Neuron (in vitro differentiated cells): ENCODE data around the gene MBNL1.

Experiments used
- H2AFZ ChIP-seq: one replicate; pipeline ENCODE4 v1.6.1; 2013; ENCODE audit warnings: low read depth, mild to moderate bottlenecking, inconsistent platforms, low read length, moderate library complexity
- H3K27me3 ChIP-seq: one replicate; pipeline ENCODE4 v1.6.1; 2013; ENCODE audit warnings: low read length; ENCODE audit not compliant: insufficient read depth
- H3K36me3 ChIP-seq: one replicate; pipeline ENCODE4 v1.6.1; 2013; ENCODE audit warnings: low read length; ENCODE audit not compliant: insufficient read depth
- H3K4me1 ChIP-seq: one replicate; pipeline ENCODE4 v1.6.1; 2013; ENCODE audit warnings: low read length; ENCODE audit not compliant: insufficient read depth
- H3K4me3 ChIP-seq: 2 replicates; pipeline ENCODE4 v1.5.1; 2013; ENCODE audit warnings: mild to moderate bottlenecking, low read length, moderate library complexity
- H3K9me3 ChIP-seq: one replicate; pipeline ENCODE4 v1.6.1; 2013; ENCODE audit warnings: low read length

MBNL1 gene, protein sequence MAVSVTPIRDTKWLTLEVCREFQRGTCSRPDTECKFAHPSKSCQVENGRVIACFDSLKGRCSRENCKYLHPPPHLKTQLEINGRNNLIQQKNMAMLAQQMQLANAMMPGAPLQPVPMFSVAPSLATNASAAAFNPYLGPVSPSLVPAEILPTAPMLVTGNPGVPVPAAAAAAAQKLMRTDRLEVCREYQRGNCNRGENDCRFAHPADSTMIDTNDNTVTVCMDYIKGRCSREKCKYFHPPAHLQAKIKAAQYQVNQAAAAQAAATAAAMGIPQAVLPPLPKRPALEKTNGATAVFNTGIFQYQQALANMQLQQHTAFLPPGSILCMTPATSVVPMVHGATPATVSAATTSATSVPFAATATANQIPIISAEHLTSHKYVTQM

DNA sequence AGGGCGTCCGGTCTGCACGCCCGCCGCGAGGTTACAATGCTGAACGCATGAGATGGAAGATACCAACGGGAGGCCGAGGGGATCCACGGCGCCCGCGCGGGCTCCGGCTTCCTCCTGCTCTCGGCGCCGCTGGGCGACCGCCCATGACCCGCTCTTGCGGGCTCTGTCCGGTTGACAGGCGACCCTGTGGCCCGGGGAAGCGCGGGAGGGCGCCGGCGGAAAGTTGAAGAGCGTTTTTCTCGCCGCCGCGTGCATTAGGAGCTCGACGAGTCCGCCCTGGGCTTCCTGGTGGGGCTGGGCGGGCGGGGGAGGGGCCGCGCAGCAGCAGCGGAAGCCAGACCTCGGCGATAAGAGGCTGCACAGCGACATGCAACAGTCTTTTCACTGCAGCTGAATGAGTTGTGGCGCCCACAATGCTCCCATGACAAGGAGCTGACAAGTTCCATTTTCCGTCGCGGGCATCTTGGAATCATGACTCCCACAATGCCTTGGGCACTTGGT, at the start of gene MBNL1:
MBNL1 (plus strand) TSS at position 375 of the 501 bp plus-strand sequence. CDS start 31,265 bp downstream, outside the sequence.
- no peaks in the 10 kb centered on the region for H3K36me3 ChIP-seq
- H2AFZ ChIP-seq, result peak within 1 kb of the TSS; percentile 86
- peak within 1 kb of the TSS; percentile 79 for H3K4me3 ChIP-seq
- no peaks in the 10 kb centered on the region for H3K27me3 ChIP-seq
- H3K4me1 ChIP-seq, result peaks cover 24% of the 10 kb centered on the region
- no peaks in the 10 kb centered on the region for H3K9me3 ChIP-seq

DNA sequence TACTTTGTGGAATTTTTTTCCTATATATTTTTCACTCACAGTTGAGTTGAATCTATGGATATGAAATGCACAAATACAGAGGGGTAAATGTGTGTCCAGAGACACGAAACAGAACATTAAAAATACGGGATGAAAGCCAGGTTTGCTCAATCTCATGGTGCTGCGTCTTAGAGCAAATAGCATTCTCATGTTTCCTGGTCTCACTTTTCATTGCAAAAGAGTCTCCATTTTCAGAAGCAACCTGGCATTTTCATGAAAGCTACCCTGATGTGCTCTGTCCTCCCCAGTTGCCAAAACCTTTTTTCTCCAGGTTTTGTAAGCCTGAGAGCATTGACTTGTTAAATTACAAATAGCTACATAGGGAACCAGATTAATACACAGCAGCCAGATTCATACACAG, 49.5 kb upstream of the MBNL1 start:
- Histone ChIP-seq H2AFZ (no peak overlapping the region), H3K9me3 (no peaks in the 10 kb centered on the region), H3K4me1 (no peaks in the 10 kb centered on the region), H3K27me3 (no peaks in the 10 kb centered on the region), H3K4me3 (no peak overlapping the region), H3K36me3 (no peaks in the 10 kb centered on the region)

DNA sequence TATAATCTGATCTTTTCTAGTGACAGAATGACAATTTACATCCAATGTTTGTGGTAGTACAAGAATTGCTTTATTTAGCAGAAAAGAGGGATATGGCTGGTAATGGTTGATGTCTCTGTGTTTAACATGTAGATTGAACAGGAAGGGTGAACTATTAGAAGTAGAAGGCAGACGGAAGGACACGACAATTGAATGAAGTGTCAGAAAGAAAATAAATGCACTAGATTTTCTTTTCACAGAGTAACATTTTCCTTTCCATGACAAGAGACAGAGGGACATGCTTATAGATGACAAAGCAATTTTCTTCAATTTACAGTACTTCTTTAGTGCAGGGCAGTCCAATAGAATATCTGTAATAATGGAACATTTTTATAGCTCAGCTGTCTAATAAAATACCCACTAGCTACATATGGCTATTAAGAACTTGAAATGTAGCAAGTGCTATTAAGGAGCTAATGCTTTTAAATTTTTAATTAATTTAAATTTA, 48.9 kb upstream of the MBNL1 start:
- Histone ChIP-seq H3K4me3 (no peak overlapping the region), H3K9me3 (no peaks in the 10 kb centered on the region), H3K4me1 (no peaks in the 10 kb centered on the region), H3K27me3 (no peaks in the 10 kb centered on the region), H3K36me3 (no peaks in the 10 kb centered on the region), H2AFZ (no peak overlapping the region)

DNA sequence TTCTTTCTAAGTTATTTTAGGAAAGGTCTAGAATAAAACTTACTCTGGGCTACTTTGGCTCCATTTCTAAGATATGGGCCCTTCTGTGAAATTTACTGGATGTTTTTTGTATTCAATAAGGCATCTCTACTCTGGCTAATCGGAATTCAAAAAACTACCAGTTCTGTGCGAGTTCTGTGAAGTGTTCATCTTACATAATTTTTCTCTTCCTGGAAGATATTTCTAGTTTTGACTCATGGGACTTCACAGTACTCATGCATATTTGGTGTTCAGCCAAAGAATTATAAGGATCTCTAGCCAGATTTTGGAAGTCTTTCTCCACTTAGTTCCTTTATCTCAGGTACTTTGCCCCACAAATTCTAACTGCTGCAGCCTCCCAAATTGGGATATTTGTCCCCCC, 46.4 kb upstream of the MBNL1 start:
- no peaks in the 10 kb centered on the region for H3K27me3 ChIP-seq
- peaks cover 6% of the 10 kb centered on the region for H3K4me1 ChIP-seq
- no peaks in the 10 kb centered on the region for H3K36me3 ChIP-seq
- H3K9me3 ChIP-seq, result no peaks in the 10 kb centered on the region
- no peak overlapping the region for H3K4me3 ChIP-seq
- no peak overlapping the region for H2AFZ ChIP-seq

DNA sequence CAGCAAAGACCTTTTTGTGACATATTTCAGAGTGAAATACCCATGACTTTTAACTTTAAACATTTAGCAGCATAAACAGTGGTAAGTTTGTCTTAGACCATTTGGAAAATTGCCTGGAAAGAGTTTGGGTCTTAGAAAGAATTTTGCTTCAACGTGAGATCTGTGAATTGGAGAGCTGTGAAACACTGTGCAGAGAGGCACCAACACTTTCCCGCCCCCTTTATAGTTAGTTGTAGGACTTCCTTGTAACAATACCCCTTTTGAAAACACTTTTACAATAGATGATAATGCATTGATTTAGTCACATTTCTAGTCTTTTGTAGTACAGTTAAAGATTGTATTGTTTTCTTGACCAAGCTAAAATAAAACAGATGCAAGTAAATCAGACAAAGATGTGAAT, 43.5 kb upstream of the MBNL1 start:
- H3K4me1 ChIP-seq, result peaks cover 6% of the 10 kb centered on the region

DNA sequence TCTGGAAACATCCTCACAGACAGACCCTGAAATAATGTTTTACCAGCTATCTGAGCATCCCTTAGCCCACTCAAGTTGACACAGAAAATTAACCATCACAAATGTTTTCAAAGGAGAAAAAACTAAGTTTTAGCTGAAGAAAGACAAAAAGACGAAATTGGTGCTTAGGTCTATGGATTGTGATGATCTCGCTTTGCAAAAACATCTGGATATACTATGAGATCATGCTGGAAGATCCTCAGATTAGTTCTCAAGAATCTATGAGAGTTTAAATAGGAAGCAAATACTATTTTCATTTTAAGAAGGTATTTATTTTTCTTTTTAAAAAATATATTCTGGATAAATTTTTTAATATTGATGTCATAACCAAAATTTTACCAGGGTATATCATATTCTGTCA, 42.6 kb upstream of the MBNL1 start:
- no peaks in the 10 kb centered on the region for H3K36me3 ChIP-seq
- peaks cover 6% of the 10 kb centered on the region for H3K4me1 ChIP-seq
- H3K27me3 ChIP-seq, result no peaks in the 10 kb centered on the region
- H2AFZ ChIP-seq, result no peak overlapping the region
- no peaks in the 10 kb centered on the region for H3K9me3 ChIP-seq
- no peak overlapping the region for H3K4me3 ChIP-seq

More for the DNA sequence above, 43.5 kb upstream of the MBNL1 start:
- Histone ChIP-seq H3K36me3 (no peaks in the 10 kb centered on the region), H3K4me3 (no peak overlapping the region), H3K9me3 (no peaks in the 10 kb centered on the region), H3K27me3 (no peaks in the 10 kb centered on the region), H2AFZ (no peak overlapping the region)

DNA sequence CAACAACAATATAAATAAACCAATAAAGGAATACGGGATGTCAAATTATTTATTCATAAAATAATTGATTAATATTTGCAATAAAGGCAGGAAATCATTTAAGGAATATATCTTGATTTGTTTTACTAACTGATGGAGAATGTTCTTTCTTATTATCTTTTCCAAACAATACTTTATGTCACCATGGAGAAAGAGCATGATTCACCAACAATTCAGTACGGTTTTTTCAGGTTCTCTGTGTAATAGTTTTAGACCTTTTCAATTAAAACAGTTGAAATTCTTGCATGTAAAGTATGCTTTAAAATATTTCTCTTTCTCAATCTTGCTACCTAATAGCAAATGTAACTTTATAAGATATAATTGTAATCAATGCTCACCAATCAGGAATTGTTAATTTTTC, 41.7 kb upstream of the MBNL1 start:
- Histone ChIP-seq H3K27me3 (no peaks in the 10 kb centered on the region), H3K9me3 (no peaks in the 10 kb centered on the region), H3K36me3 (no peaks in the 10 kb centered on the region), H2AFZ (no peak overlapping the region), H3K4me3 (no peak overlapping the region), H3K4me1 (peaks cover 6% of the 10 kb centered on the region)

DNA sequence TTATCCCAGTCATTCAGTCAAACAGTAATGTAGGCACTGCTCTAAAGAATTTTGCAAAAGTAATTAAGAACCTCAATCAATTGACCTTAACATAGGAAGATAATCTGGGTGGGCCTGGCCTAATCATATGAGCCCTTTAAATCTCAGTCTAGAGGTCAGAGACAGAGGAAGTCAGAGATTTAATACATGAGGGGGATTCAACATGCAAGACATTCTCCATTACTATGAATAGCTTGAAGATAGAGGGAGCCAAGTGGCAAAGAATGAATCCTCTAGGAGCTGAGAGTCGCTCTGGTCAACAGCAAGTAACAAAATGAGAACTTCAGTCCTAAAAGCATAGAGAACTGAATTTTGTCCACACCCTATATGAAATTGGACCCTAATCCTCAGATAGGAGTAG, 39.0 kb upstream of the MBNL1 start:
- Histone ChIP-seq H3K27me3 (no peaks in the 10 kb centered on the region), H3K9me3 (no peaks in the 10 kb centered on the region), H2AFZ (no peak overlapping the region), H3K36me3 (no peaks in the 10 kb centered on the region), H3K4me1 (peaks cover 6% of the 10 kb centered on the region), H3K4me3 (no peak overlapping the region)

DNA sequence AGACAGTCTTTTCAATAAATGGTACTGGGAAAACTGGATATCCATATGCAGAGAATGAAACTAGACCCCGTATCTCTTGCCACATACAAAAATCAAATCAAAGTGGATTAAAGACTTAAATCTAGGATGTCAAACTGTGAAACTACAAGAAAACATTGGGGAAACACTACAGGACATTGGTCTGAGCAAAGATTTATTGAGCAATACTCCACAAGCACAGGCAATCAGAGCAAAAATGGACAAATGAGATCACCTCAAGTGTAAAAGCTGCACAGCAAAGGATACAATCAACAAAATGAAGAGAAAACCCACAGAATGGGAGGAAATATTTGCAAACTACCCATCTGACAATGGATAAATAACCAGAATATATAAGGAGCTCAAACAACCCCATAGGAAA, 38.4 kb upstream of the MBNL1 start:
- Histone ChIP-seq H3K4me1 (peaks cover 4% of the 10 kb centered on the region), H3K4me3 (no peak overlapping the region), H3K36me3 (no peaks in the 10 kb centered on the region), H2AFZ (no peak overlapping the region), H3K9me3 (no peaks in the 10 kb centered on the region), H3K27me3 (no peaks in the 10 kb centered on the region)

DNA sequence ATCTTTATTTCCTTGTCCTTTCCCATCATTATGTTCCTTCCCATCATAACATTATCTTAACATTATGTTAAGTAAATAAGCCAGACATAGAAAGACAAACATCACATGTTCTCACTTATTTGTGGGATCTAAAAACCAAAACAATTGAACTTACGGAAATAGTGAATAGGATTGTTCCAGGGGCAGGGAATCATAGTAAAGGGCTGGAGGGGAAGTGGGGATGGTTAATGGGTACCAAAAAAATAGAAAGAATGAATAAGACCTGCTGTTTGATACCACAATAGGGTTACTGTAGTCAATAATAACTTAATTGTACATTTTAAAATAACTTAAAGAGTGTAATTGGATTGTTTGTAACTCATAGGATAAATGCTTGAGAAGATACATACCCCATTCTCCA, 36.7 kb upstream of the MBNL1 start:
- no peaks in the 10 kb centered on the region for H3K27me3 ChIP-seq
- no peaks in the 10 kb centered on the region for H3K36me3 ChIP-seq
- no peak overlapping the region for H2AFZ ChIP-seq
- no peaks in the 10 kb centered on the region for H3K9me3 ChIP-seq
- no peak overlapping the region for H3K4me3 ChIP-seq
- peaks cover 10% of the 10 kb centered on the region for H3K4me1 ChIP-seq

DNA sequence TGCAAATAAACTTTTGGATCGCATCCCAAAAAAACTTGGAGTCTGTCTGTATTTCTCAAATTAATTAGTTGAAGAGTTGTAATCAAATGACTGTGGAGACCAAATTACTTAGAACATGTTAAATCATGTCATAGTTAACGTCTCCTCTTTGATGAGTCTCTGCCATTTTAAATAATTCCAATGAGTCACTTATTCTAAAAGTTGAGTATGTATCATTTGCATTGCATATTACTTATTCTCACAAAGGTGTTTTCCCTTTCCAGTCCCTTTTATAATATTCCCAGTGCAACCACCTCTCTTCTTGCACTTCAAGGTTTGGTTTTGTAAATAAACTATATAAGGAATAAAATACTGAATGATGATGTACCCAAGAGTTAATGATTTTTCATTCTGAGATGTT, 36.0 kb upstream of the MBNL1 start:
- peaks cover 10% of the 10 kb centered on the region for H3K4me1 ChIP-seq
- no peaks in the 10 kb centered on the region for H3K36me3 ChIP-seq
- no peaks in the 10 kb centered on the region for H3K9me3 ChIP-seq
- H2AFZ ChIP-seq, result no peak overlapping the region
- no peak overlapping the region for H3K4me3 ChIP-seq
- H3K27me3 ChIP-seq, result no peaks in the 10 kb centered on the region

DNA sequence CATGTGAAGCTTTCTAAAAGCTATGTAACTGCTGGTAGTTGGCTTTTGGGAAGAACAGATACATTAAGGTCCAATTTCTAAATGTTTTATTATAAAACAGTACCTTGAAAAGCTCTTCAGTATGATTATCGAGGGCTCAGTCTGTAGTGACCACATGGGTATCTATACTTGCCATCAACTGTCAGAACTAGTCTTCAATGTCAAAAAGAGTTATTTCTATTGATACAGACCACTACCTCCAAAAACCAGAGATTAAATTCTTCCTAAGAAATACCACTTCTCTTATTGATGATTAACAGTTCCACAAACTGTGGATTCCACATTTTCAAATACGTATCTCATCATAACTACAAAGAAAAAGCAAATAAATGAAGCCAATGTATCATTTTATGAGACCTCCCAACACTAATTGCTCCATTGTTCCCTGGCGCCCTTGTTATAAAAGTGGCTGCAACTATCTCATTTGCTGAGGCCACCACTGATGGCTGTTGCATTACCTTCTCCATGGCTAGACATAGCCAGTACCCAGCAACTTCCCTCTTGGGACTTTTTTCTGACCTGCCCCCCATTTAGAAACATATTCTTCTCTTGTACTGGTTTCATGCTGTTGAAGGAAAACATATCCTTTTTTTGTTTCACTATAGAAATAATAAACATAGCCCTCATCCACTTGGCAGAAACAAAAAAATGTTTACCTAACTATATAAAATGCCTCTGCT, 33.9 kb upstream of the MBNL1 start:
- H3K4me1 ChIP-seq, result peaks cover 10% of the 10 kb centered on the region
- H3K27me3 ChIP-seq, result no peaks in the 10 kb centered on the region
- H3K4me3 ChIP-seq, result no peak overlapping the region
- H3K9me3 ChIP-seq, result no peaks in the 10 kb centered on the region
- H3K36me3 ChIP-seq, result no peaks in the 10 kb centered on the region
- H2AFZ ChIP-seq, result no peak overlapping the region

DNA sequence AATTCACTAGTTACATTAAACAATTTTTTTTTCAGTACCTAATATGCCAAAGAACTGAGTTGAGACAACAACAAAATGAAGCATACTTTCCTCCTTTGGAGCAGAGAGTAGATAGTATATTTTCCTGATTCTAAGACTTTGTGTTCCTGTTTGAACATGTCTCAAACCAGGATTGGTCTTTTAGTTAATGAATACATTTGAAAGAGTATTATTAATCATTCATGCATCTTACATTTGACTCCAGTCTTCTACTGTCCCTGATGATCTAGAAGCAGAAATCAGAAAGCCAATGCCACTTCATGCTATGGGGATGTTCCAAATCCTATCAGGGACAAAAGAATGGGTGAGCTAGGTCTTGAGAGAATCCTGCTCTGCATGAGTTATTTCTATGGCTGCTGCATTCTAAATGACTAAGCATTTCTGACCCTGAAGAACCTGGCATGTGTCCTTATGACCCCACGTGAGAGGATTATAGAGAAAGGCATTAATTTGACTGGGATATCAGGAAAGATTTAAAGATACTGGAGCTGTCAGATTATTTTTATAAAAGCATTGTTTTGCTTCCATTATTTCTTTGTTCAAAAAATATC, 32.9 kb upstream of the MBNL1 start:
- Histone ChIP-seq H3K4me3 (no peak overlapping the region), H3K9me3 (no peaks in the 10 kb centered on the region), H3K36me3 (no peaks in the 10 kb centered on the region), H3K27me3 (no peaks in the 10 kb centered on the region), H3K4me1 (peaks cover 10% of the 10 kb centered on the region), H2AFZ (peak overlapping the region; percentile 21)
